Fibroblast of the aortic adventitia (primary cell): ENCODE measurements around the gene PEX6. TPM values are rescaled to one million over a fixed set of nuclear protein-coding genes. Genes with fewer than 3 reads are reported as not detected.

Experiments
- DNase-seq: peaks from one replicate; pipeline ENCODE4 v3.0.0-alpha.2; 2010; ENCODE audit warnings: low read depth
- H3K4me3 ChIP-seq: 2 replicates; pipeline ENCODE4 v1.5.1; 2011; ENCODE audit warnings: low read depth, mild to moderate bottlenecking, control low read depth, low read length, moderate library complexity
- CTCF ChIP-seq: IDR thresholded peaks from 2 replicates; pipeline ENCODE4 v1.5.1; 2011; ENCODE audit warnings: mild to moderate bottlenecking, low read length, control low read depth, inconsistent platforms; ENCODE audit not compliant: insufficient read depth
- total RNA-seq: library from RNA; depleted of rRNA; stranded (reverse); fragments of >200 nt; gene quantifications from 2 replicates; pipeline ENCODE4 v1.2.3, GENCODE V29; 2012; ENCODE audit warnings: low replicate concordance

The PEX6 gene
- total RNA-seq, 1 donor: 19.3 TPM

GRCh38 chr6:42996513-42996912 lies 17.5 kb upstream of the PEX6 start:
- DNase-seq: no peak
- no peak for TF ChIP-seq CTCF
- H3K4me3 ChIP-seq: no peak overlapping the region

GRCh38 chr6:42993445-42993844 lies 14.5 kb upstream of the PEX6 start:
- no peak for TF ChIP-seq CTCF
- H3K4me3 ChIP-seq: no peak overlapping the region
- no peak for DNase-seq

GRCh38 chr6:42989923-42990322 lies 10.9 kb upstream of the PEX6 start:
- DNase-seq: no peak
- no peak for TF ChIP-seq CTCF
- no peak overlapping the region for H3K4me3 ChIP-seq

- H3K4me3 ChIP-seq: no peak overlapping the region
- peak; percentile 87 for DNase-seq
- TF ChIP-seq CTCF: no peak
These were observed 9.6 kb upstream of the PEX6 start for GRCh38 chr6:42988486-42989020.

GRCh38 chr6:42987533-42988451 lies 8.8 kb upstream of the PEX6 start:
- DNase-seq: no peak
- no peak overlapping the region for H3K4me3 ChIP-seq
- TF ChIP-seq CTCF: no peak

GRCh38 chr6:42984924-42985475 lies 6.0 kb upstream of the PEX6 start:
- H3K4me3 ChIP-seq: peak overlapping the region; percentile 79
- TF ChIP-seq CTCF: no peak
- peak; percentile 28 for DNase-seq
